Glutamatergic neuron (in vitro differentiated cells): Measurements from ENCODE around the gene RGP1. TPM values are rescaled to one million over a fixed set of nuclear protein-coding genes. Genes with fewer than 3 reads are reported as not detected.

ENCODE experiments used
- DNase-seq: peaks from one replicate; pipeline ENCODE4 v3.0.0; 2022
- H3K27ac Mint-ChIP-seq: one replicate; pipeline ENCODE4 v1.8.0; 2020; ENCODE audit warnings: mild to moderate bottlenecking, mixed read lengths, inconsistent platforms; ENCODE audit not compliant: unreplicated experiment
- H3K27me3 Mint-ChIP-seq: one replicate; pipeline ENCODE4 v1.8.0; 2020; ENCODE audit warnings: mild to moderate bottlenecking, moderate library complexity, mixed read lengths, inconsistent platforms; ENCODE audit not compliant: unreplicated experiment
- H3K36me3 Mint-ChIP-seq: one replicate; pipeline ENCODE4 v1.8.0; 2020; ENCODE audit warnings: mild to moderate bottlenecking, mixed read lengths, inconsistent platforms; ENCODE audit not compliant: unreplicated experiment
- H3K4me1 Mint-ChIP-seq: one replicate; pipeline ENCODE4 v1.8.0; 2020; ENCODE audit warnings: mild to moderate bottlenecking, low read depth, mixed read lengths, inconsistent platforms; ENCODE audit not compliant: unreplicated experiment
- H3K4me3 Mint-ChIP-seq: one replicate; pipeline ENCODE4 v1.8.0; 2020; ENCODE audit warnings: mild to moderate bottlenecking, mixed read lengths, inconsistent platforms; ENCODE audit not compliant: unreplicated experiment
- H3K9me3 Mint-ChIP-seq: one replicate; pipeline ENCODE4 v1.8.0; 2020; ENCODE audit warnings: mild to moderate bottlenecking, moderate library complexity, mixed read lengths, inconsistent platforms; ENCODE audit not compliant: unreplicated experiment
- CTCF ChIP-seq: fragments of 200-600 bp; sonication (generic); IDR thresholded peaks from one replicate; pipeline ENCODE4 v1.5.0; 2021; ENCODE audit not compliant: partially characterized antibody, unreplicated experiment
- total RNA-seq: library from RNA; stranded (reverse); fragmentation: NEBNext Ultra II Directional; extraction: Animal tissue kit (Norgen Biotek cat#: 25700); gene quantifications from one replicate; pipeline ENCODE4 v1.2.1, GENCODE V29; 2021; ENCODE audit not compliant: unreplicated experiment

The RGP1 gene
- total RNA-seq, 1 donor from 2014 or later: 44.0 TPM

GRCh38 chr9:35728041-35728971 is 20.8 kb upstream of the RGP1 start:
- no peak for DNase-seq
- Mint-ChIP-seq H3K27me3 (peaks cover 2% of the 10 kb centered on the region), H3K4me1 (peaks cover 7% of the 10 kb centered on the region), H3K36me3 (no peaks in the 10 kb centered on the region), H3K4me3 (no peak overlapping the region), H3K27ac (no peak overlapping the region), H3K9me3 (no peaks in the 10 kb centered on the region)
- TF ChIP-seq CTCF: no peak

GRCh38 chr9:35729101-35729500 is 20.0 kb upstream of the RGP1 start:
- Mint-ChIP-seq H3K4me1 (peaks cover 7% of the 10 kb centered on the region), H3K27ac (no peak overlapping the region), H3K9me3 (no peaks in the 10 kb centered on the region), H3K4me3 (no peak overlapping the region), H3K27me3 (peaks cover 2% of the 10 kb centered on the region), H3K36me3 (no peaks in the 10 kb centered on the region)
- no peak for DNase-seq
- no peak for TF ChIP-seq CTCF

- H3K4me3 Mint-ChIP-seq: no peak overlapping the region
- no peaks in the 10 kb centered on the region for H3K9me3 Mint-ChIP-seq
- no peaks in the 10 kb centered on the region for H3K36me3 Mint-ChIP-seq
- DNase-seq: no peak
- peaks cover 7% of the 10 kb centered on the region for H3K4me1 Mint-ChIP-seq
- peak overlapping the region; percentile 26 for H3K27ac Mint-ChIP-seq
- H3K27me3 Mint-ChIP-seq: peaks cover 2% of the 10 kb centered on the region
- TF ChIP-seq CTCF: peak; percentile 62
Measured at GRCh38 chr9:35729700-35730485, 19.2 kb upstream of the RGP1 start.

GRCh38 chr9:35730486-35730854 is 18.6 kb upstream of the RGP1 start:
- peaks cover 2% of the 10 kb centered on the region for H3K27me3 Mint-ChIP-seq
- no peak for TF ChIP-seq CTCF
- DNase-seq: no peak
- peaks cover 1% of the 10 kb centered on the region for H3K9me3 Mint-ChIP-seq
- H3K27ac Mint-ChIP-seq: peak overlapping the region; percentile 26
- H3K4me3 Mint-ChIP-seq: no peak overlapping the region
- no peaks in the 10 kb centered on the region for H3K36me3 Mint-ChIP-seq
- peaks cover 7% of the 10 kb centered on the region for H3K4me1 Mint-ChIP-seq
